ENCODE data around the gene LMO1. TPM values are rescaled to one million over a fixed set of nuclear protein-coding genes. Genes with fewer than 3 reads are reported as not detected.
A peak's percentile ranks its signal among the peaks of the same experiment; 100 is the strongest.

The LMO1 gene
- total and polyA plus RNA-seq, 10 donors: 0.17 to 1.0 (median 0.57) TPM; not detected in 5

- 85 to 93% (median 88%) methylated on average over 4 of the region's 4 CpGs for WGBS, 5 donors
- H3K4me3 ChIP-seq: no peak overlapping the region
- TF ChIP-seq POLR2A (IDR thresholded peaks at IDR 0.05) (no peak), CTCF (IDR thresholded peaks at IDR 0.05 in 8 of 11, conservative IDR thresholded peaks at IDR 0.05 in 3 of 11) (no peak), POLR2AphosphoS5 (IDR thresholded peaks at IDR 0.05) (no peak)
Observed at GRCh38 chr11:8239040-8239439, 24.6 kb downstream of the LMO1 start.

GRCh38 chr11:8237453-8237852, 26.2 kb downstream of the LMO1 start:
- peak; percentile 61 for DNase-seq
- TF ChIP-seq POLR2A (IDR thresholded peaks at IDR 0.05) (no peak), POLR2AphosphoS5 (IDR thresholded peaks at IDR 0.05) (no peak), CTCF (IDR thresholded peaks at IDR 0.05 in 8 of 11, conservative IDR thresholded peaks at IDR 0.05 in 3 of 11) (no peak)

More at GRCh38 chr11:8239040-8239439, 24.6 kb downstream of the LMO1 start:
- DNase-seq: peak; percentile 22
- H3K27ac ChIP-seq: no peak overlapping the region
- intact Hi-C loops (cut with DNase I; ENCODE audit: low total_unique reads): no loop called here
- H3K27me3 ChIP-seq (replicated peaks in 1 of 7): peaks cover 0 to 8% (median 0%) of the 10 kb centered on the region in 7 donors
- H3K9me3 ChIP-seq: no peaks in the 10 kb centered on the region
- H3K4me1 ChIP-seq: peaks cover 0 to 15% (median 6%) of the 10 kb centered on the region in 6 donors
- H3K36me3 ChIP-seq: no peaks in the 10 kb centered on the region

GRCh38 chr11:8235925-8236324, 27.8 kb downstream of the LMO1 start:
- H3K36me3 ChIP-seq: no peaks in the 10 kb centered on the region
- no peaks in the 10 kb centered on the region for H3K9me3 ChIP-seq
- peak; percentile 17 for DNase-seq
- H3K4me3 ChIP-seq: no peak overlapping the region
- H3K4me1 ChIP-seq: peaks cover 0 to 15% (median 6%) of the 10 kb centered on the region in 6 donors
- H3K27ac ChIP-seq: no peak overlapping the region
- intact Hi-C loops (cut with DNase I; ENCODE audit: low total_unique reads): no loop called here
- no peaks in the 10 kb centered on the region for H3K27me3 ChIP-seq (replicated peaks in 1 of 7)
- no peak for TF ChIP-seq CTCF (IDR thresholded peaks at IDR 0.05 in 8 of 11, conservative IDR thresholded peaks at IDR 0.05 in 3 of 11)
- TF ChIP-seq POLR2A (IDR thresholded peaks at IDR 0.05): no peak
- TF ChIP-seq POLR2AphosphoS5 (IDR thresholded peaks at IDR 0.05): no peak
- WGBS, 5 donors: 86 to 93% (median 91%) methylated on average over 4 of the region's 4 CpGs

More at GRCh38 chr11:8237453-8237852, 26.2 kb downstream of the LMO1 start:
- Histone ChIP-seq H3K4me3 (no peak overlapping the region), H3K4me1 (peaks cover 0 to 15% (median 6%) of the 10 kb centered on the region in 6 donors), H3K27me3 (replicated peaks in 1 of 7) (peaks cover 0 to 7% (median 0%) of the 10 kb centered on the region in 7 donors), H3K9me3 (no peaks in the 10 kb centered on the region), H3K27ac (no peak overlapping the region), H3K36me3 (no peaks in the 10 kb centered on the region)
- 87 to 96% (median 91%) methylated on average over 8 to 10 of the region's 10 CpGs for WGBS, 5 donors
- intact Hi-C loops (cut with DNase I; ENCODE audit: low total_unique reads): no loop called here

GRCh38 chr11:8234910-8235309, 28.8 kb downstream of the LMO1 start:
- H3K36me3 ChIP-seq: no peaks in the 10 kb centered on the region
- H3K27ac ChIP-seq: no peak overlapping the region
- H3K4me1 ChIP-seq: peaks cover 0 to 15% (median 6%) of the 10 kb centered on the region in 6 donors
- WGBS, 5 donors: 59 to 64% (median 63%) methylated on average over 3 of the region's 3 CpGs
- no peak for TF ChIP-seq POLR2A (IDR thresholded peaks at IDR 0.05)
- TF ChIP-seq CTCF (IDR thresholded peaks at IDR 0.05 in 8 of 11, conservative IDR thresholded peaks at IDR 0.05 in 3 of 11): no peak
- no peak for TF ChIP-seq POLR2AphosphoS5 (IDR thresholded peaks at IDR 0.05)
- DNase-seq: peak; percentile 47
- H3K9me3 ChIP-seq: no peaks in the 10 kb centered on the region
- no peaks in the 10 kb centered on the region for H3K27me3 ChIP-seq (replicated peaks in 1 of 7)
- no peak overlapping the region for H3K4me3 ChIP-seq
- intact Hi-C loops (cut with DNase I; ENCODE audit: low total_unique reads): no loop called here
